ENCODE data around the gene FAF1. TPM values are rescaled to one million over a fixed set of nuclear protein-coding genes. Genes with fewer than 3 reads are reported as not detected.

Gene FAF1
- total and polyA plus RNA-seq, 4 donors: 8.6 to 45.0 (median 18.2) TPM

GRCh38 chr1:50656931-50657330 lies 303.1 kb downstream of the FAF1 start:
- Histone ChIP-seq H3K9ac (ENCODE audit: low read depth in 1 of 2, low read length in 2 of 2) (no peak overlapping the region), H3K9me3 (ENCODE audit: control insufficient read depth in 4 of 4, low read length in 3 of 4) (no peaks in the 10 kb centered on the region), H3K36me3 (ENCODE audit: control insufficient read depth in 4 of 4, insufficient read depth in 3 of 4, low read depth in 1 of 4, low read length in 3 of 4) (peaks cover 0 to 1% (median 0%) of the 10 kb centered on the region in 4 donors), H3K4me3 (ENCODE audit: low read depth in 1 of 3, low read length in 3 of 3) (no peak overlapping the region), H3K27ac (ENCODE audit: low read depth in 1 of 2, low read length in 2 of 2) (no peak overlapping the region), H3K27me3 (ENCODE audit: control insufficient read depth in 4 of 4, insufficient read depth in 4 of 4, low read length in 3 of 4) (no peaks in the 10 kb centered on the region), H3K4me1 (ENCODE audit: control insufficient read depth in 4 of 4, insufficient read depth in 4 of 4, low read length in 3 of 4) (no peaks in the 10 kb centered on the region)
- TF ChIP-seq RAD21 (IDR thresholded peaks at IDR 0.05) (no peak), SP1 (IDR thresholded peaks at IDR 0.05) (no peak), REST (IDR thresholded peaks at IDR 0.05) (no peak), FOXA1 (IDR thresholded peaks at IDR 0.05) (no peak), TAF1 (conservative IDR thresholded peaks at IDR 0.05) (no peak), ATF3 (IDR thresholded peaks at IDR 0.05) (no peak), YY1 (IDR thresholded peaks at IDR 0.05) (no peak), EGR1 (IDR thresholded peaks at IDR 0.05; ENCODE audit: low read depth in 2 of 2) (no peak), ZBTB33 (IDR thresholded peaks at IDR 0.05) (no peak), CTCF (IDR thresholded peaks at IDR 0.05; ENCODE audit: low read depth, low read length, missing input control) (no peak), FOXA2 (IDR thresholded peaks at IDR 0.05) (no peak), HNF4A (conservative IDR thresholded peaks at IDR 0.05) (no peak), MAX (IDR thresholded peaks at IDR 0.05) (no peak), NR2F2 (IDR thresholded peaks at IDR 0.05) (no peak), JUND (IDR thresholded peaks at IDR 0.05) (no peak)
- DNase-seq (ENCODE audit: low spot score): no peak
- WGBS: 95% methylated on average over 3 of the region's 3 CpGs

All from liver (tissue), 9 donors.